SK-MEL-5 (cell line): ENCODE measurements around the gene RPL35. TPM values are rescaled to one million over a fixed set of nuclear protein-coding genes. Genes with fewer than 3 reads are reported as not detected.
A peak's percentile ranks its signal among the peaks of the same experiment; 100 is the strongest.

Experiments used
- DNase-seq: peaks from one replicate; pipeline ENCODE4 v3.0.0-alpha.2; 2016; ENCODE audit warnings: low read depth, low spot score
- in situ Hi-C: cut with HindIII; loops from 2 replicates; pipeline ENCODE4 v1.10.0; 2016; ENCODE audit warnings: low sequenced_read_pairs, high pct_unique_total_duplicates, low pct_unique_long_range_greater_than_20kb
- small RNA-seq, 2 experiments: library from RNA; depleted of rRNA; stranded (forward); fragments of <200 nt; gene quantifications; one replicate each; pipeline ENCODE3, GENCODE V24; 2014
- total RNA-seq: library from RNA; depleted of rRNA; stranded (reverse); fragments of >200 nt; shearing (Covaris generic); gene quantifications from 2 replicates; pipeline ENCODE4 v1.2.3, GENCODE V29; 2014; rRNA removed

RPL35 gene
- total RNA-seq, 1 experiment from 2014 or later = 2,870 TPM

DNA sequence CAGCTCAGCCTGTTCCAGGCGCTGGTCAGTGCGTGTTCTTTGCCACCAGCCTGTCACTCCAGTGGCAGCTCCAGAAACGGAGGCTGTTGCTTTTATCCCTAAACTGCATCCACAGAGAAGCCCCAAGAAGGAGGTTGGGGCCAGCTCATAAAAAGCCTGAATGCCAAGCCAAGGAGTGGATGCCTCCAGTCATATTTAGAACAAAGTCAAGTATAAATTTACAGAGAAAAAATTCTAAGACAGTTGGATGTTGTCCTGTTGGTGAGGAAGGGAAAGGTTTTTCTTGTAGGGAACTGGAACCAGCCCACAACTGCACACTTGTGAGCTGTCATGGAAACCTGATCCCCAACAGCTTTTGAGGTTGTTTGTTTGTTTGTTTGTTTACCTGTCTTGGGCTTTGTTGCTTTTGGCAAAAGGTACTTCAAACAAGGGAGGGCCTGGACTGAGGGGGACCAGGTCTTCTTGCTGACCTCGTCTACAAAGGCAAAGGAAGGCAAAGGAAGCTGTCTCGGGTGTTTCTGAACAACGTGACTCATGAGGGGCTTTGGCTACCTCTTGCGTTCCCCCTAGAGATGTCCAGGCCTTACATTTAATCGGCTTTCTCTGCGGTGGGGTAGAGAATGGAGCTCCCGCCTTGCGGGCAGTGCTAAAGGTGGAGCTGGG, 48.1 kb downstream of the RPL35 start:
- in situ Hi-C loops = no loop called here
- DNase-seq = no peak

DNA sequence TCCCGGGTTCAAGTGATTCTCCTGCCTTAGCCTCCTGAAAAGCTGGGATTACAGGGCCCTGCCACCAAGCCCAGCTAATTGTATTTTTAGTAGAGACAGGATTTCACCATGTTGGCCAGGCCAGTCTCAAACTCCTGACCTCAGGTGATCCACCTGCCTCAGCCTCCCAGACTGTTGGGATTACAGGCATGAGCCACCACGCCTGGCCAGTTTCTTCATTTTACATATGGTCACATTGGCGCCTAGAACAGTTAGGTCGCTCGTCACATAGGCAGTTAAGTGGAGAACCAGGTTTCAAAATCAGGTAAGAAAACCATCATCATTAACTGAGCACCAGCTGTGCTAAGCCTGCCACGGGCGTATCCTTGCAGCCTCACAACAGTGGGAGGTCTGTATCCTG, 48.7 kb downstream of the RPL35 start:
- in situ Hi-C loops = no loop called here
- no peak for DNase-seq

DNA sequence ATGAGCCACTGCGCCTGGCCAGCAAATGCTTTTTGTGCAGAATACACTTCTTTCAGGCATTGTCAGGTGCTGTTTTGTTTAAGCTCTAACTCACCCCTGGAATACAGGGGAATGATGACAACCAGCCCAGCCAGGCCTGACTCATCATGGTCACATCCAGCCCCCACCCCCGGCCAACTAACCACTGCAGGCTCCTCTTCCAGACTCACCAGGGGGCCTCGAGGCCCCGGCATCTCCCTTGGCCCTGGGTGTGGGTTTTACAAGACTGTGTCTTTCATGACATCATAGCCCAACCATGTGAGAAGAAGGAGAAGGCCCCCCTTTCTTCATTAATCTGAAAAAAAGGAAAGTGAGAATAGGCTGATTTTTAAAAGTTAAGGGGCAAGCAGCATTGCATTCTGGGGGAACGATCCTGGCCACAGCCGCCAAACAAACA, 49.3 kb downstream of the RPL35 start:
- in situ Hi-C loops = no loop called here
- peak; percentile 52 for DNase-seq

DNA sequence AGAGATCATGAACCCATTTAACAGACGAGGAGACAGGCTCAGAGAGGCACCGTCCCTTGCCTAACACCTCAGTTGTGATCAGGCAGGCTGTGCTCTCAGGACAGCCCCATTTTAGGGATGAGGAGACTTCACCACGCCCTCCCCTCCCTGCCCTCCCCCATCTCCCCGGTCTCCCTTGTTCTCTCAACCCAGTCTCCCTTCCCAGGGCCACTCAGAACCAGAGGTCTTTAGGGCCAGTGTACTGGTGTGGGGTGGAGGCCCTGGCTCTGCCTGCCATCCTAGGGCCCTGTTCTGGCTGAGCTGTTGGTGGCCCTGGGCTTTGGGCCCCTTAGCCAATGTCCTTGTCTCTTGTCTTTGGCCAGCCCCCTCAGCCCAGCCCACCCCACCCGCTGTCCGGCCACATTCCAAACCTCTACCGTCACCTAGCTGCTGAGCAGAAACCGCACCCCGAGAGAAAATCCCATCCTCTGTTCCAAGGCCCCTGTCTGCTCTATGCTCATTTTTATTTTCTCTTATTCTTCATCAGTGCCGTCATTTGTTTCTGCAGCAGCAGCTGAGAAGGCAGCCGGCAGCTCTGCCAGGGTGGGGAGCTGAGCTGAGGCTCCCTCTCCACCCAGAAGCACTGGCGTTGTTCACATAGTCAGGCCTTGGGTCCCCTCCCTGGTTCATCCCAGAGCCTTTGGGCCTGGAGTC, 50.9 kb downstream of the RPL35 start:
- in situ Hi-C loops = no loop called here
- DNase-seq = no peak

DNA sequence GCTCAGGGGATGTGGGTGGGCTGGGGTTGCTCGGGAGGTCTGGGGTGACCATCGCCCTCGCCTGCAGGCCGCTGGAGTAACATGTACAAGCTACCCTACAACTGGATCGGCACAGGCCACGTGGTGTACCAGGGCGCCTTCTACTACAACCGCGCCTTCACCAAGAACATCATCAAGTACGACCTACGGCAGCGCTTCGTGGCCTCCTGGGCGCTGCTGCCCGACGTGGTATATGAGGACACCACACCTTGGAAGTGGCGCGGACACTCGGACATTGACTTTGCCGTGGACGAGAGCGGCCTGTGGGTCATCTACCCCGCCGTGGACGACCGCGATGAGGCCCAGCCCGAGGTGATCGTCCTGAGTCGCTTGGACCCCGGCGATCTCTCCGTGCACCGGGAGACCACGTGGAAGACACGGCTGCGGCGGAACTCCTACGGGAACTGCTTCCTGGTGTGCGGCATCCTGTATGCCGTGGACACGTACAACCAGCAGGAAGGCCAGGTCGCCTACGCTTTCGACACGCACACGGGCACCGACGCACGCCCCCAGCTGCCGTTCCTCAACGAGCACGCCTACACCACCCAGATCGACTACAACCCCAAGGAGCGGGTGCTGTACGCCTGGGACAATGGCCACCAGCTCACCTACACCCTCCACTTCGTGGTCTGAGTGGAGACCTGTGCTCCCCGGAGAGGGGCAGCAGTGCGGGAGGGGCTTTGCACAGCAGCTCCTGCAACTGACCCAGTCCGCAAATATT, 51.8 kb downstream of the RPL35 start:
- DNase-seq = no peak
- in situ Hi-C loops = no loop called here

DNA sequence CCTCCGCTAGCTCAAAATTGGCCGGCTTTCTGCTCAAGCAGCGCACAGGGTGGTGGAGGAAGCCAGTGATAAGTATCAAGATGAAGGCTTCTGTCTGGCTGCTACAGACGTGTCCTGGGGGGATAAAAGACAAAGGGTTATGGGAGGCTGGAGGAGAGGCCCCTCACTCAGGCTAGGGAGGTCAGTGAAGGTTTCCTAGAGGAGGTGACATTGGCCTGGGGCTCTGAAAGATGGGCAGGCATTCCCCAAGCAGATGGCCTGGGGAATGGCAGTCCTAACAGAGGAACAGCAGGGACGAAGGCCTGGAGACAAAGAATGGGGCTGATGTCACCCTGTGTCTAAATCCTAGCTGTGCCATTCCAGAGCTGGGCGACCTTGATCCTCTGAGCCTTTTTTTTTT, 52.5 kb downstream of the RPL35 start:
- in situ Hi-C loops = no loop called here
- DNase-seq = no peak

DNA sequence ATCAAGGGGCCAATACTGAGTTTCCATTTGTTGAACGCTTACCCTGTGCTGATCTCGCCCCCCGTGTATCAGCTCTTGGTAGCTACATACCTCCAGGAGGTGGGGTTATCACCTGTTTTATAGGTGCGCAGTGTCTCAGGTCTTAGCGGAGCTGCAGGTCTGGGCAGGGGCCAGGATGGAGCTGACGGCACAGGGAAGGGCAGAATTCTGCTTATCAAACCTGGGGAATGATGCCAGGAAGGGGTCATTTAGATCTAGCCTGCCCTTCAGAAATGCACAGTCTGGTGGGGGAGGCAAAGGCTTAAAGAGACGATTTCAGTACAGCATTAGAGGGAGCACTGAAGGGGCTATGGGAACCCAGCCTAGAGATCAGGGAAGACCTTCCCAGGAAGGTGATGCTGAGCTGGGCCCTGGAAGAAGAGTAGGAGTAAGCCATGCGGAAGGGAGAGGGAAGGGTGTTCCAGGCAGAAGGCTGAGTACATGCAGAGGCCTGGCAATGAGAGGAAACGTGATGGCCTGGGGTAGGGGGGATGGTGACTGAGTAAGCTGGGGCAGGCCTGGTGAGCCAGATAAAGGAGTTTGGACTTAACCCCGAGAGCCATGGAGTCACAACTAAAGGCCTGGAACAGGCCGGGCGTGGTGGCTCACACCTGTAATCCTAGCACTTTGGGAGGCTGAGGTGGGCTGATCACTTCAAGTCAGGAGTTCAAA, 53.4 kb downstream of the RPL35 start:
- no peak for DNase-seq
- in situ Hi-C loops = no loop called here

Small RNAs within 50 kb of the gene (small RNA-seq; reads per million reads assigned to genes)
- gene RNU4-82P = 0 to 0.02 reads per million in 2 experiments

Other genes starting within 250 kb of the RPL35 start
- 7.8 and 8.0 TPM in 2 replicates for gene NR6A1, start 90.6 kb downstream of the RPL35 start, total RNA-seq
- 0.51 and 0.90 TPM in 2 replicates for gene OLFML2A, start 84.8 kb downstream of the RPL35 start, total RNA-seq
- gene WDR38, start 8.5 kb downstream of the RPL35 start, total RNA-seq = not detected in 2 replicates
- gene ARPC5L, start 173 bp upstream of the RPL35 start, total RNA-seq = 28.1 and 30.3 TPM in 2 replicates
- 25.1 and 25.9 TPM in 2 replicates for gene GOLGA1, start 79.1 kb upstream of the RPL35 start, total RNA-seq